Ureter (tissue), 1 donor: ENCODE measurements around the gene DNAAF5. TPM values are rescaled to one million over a fixed set of nuclear protein-coding genes. Genes with fewer than 3 reads are reported as not detected.
"Not testable (repeated sequence)": the region's sequence is repeated elsewhere in the genome, so short reads cannot be mapped to it uniquely, and the experiment has no call there.

Experiments
- DNase-seq: peaks from one replicate; pipeline ENCODE4 v3.0.0-alpha.2; 2020; ENCODE audit warnings: low spot score
- total RNA-seq: library from RNA; stranded (reverse); gene quantifications from one replicate; pipeline ENCODE4 v1.2.4, GENCODE V29; 2023
- donor health status: DM: yes; HTN: yes; CAD: no.

Gene DNAAF5
- total RNA-seq, 1 donor from 2014 or later, result 35.1 TPM

DNA sequence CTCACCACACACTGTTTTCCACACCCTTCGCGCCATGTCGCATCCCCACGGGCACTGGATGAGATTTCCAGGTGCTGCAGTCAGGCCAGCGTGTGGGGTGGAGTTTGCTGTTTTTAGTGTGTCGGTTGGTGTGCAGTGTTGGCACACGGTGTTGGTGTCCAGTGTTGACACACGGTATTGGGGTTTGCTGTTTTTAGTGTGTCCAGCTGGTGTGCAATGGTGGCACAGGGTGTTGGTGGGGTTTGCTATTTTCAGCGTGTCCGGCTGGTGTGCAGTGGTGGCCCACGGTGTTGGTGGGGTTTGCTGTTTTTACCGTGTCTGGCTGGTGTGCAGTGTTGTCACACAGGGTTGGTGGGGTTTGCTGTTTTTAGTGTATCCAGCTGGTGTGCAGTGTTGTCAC, 20.7 kb downstream of the DNAAF5 start:
- no peak for DNase-seq

GRCh38 chr7:748446-748845, 21.9 kb downstream of the DNAAF5 start:
- DNase-seq, result no peak

GRCh38 chr7:749140-749551, 22.6 kb downstream of the DNAAF5 start:
- DNase-seq, result no peak

DNA sequence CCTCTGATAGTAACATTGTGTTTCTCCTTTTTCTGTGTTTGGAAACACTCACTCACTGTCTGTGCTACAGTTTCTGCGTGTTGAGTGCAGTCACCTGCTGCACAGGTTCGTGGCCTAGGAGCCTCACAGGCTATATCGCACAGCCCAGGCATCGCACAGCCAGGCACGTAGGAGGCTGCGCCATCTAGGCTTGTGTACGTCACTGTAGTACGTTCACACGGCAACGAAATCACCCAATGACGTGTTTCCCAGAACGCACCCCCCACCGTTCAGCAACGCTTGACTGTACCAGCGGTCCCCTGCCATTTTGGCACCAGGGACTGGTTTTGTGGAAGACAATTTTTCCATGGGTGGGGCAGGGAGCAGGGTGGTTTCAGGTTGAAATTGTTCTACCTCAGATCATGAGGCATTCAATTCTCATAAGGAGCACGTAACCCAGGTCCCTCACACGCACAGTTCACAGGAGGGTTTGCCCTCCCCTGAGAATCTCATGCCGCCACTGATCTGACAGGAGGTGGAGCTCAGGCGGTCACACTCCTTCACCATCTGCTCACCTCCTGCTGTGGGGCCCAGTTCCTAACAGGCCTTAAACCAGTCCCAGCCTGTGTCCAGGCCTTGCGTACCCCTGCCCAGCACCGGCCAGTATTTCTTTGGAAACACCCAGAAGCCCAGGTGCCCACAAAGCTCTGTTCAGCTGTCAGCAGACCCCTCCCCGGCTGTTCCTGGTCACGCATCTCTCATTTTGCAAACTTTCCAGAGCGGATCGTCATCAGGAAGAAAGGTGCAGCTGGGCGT, 23.8 kb downstream of the DNAAF5 start:
- DNase-seq, result no peak

DNA sequence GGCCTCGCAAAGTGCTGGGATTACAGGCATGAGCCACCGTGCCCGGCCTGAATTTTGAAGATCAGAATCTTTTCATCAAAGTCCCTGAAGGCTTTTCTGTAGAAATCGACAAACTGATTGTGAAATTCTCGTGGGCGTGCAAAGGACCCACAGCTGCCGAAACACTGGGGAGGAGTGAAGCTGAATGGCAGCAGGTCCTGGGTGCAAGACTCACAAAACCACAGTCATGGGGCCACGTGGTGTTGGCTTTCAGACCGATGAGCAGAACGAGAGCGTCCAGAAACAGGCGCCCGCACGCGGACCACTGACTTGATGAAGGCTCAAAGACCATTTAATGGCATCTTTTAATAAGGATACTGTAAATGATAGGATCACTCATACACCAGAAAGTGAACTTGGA, 25.3 kb downstream of the DNAAF5 start:
- DNase-seq, result no peak

DNA sequence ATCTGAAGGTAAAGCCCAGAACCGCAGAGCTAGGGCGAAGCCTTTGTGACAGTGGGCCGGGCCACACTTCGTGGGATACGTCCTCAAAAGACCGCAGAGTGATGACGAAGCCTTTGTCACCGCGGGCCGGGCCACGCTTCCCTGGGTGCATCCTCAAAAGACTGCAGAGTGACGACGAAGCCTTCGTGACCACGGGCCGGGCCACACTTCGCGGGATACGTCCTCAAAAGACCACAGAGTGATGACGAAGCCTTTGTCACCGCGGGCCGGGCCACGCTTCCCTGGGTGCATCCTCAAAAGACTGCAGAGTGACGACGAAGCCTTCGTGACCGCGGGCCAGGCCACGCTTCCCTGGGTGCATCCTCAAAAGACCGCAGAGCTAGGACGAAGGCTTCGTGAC, 25.8 kb downstream of the DNAAF5 start:
- not testable (repeated sequence) for DNase-seq

DNA sequence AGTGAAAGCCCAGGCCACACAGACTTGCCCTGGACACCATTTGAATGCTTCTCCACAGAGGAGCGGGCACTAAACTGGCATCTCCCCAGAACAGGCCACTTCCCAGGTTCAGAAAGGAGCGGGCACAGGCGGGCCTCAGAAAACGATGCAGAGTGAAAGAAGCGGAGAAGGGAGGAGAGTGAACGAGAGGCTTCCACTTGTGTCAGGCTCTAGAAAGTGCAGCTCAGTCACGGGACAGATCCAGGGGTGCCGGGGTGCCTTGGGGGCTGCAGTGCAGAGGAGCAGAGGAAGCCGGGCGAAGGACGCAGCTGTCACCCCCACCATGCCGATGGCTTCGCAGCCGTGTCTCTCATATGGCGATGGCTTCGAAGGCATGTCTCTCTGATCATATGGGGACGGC, 26.7 kb downstream of the DNAAF5 start:
- no peak for DNase-seq

- DNase-seq, result no peak
Observed at GRCh38 chr7:754531-755412, 28.3 kb downstream of the DNAAF5 start.

GRCh38 chr7:755413-755805, 28.9 kb downstream of the DNAAF5 start:
- no peak for DNase-seq

- DNase-seq, result no peak
Observed at GRCh38 chr7:756231-756927, 29.9 kb downstream of the DNAAF5 start.

DNA sequence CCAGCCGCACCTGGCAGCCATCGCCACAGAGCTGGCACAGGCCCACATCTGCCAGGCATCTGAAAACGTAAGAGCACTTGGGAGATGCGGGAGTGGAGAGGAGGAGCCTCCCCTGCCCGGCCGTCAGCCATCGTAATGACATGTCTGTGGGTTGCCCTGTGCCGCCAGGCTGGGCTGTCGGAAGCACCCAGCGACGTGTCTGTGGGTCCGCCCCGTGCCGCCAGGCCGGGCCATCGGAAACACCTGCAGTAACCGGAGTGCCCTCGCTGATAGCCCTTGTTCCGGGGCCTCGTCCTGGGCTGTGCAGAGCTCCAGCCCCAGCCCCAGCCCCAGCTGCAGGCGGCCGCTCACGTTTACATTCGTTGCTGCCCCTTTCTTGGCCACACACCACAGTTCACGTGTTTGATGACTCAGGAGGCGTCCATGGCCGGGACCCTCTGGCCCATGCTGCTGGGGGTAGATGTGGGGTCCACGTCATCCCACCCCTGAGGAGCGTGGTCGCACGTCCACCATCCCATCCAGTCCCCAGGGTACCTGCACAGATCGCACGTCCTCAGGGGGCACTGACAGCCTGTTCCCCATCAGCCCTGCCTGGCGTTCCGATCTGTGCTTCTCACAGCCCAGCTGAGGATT, 30.5 kb downstream of the DNAAF5 start:
- no peak for DNase-seq

DNA sequence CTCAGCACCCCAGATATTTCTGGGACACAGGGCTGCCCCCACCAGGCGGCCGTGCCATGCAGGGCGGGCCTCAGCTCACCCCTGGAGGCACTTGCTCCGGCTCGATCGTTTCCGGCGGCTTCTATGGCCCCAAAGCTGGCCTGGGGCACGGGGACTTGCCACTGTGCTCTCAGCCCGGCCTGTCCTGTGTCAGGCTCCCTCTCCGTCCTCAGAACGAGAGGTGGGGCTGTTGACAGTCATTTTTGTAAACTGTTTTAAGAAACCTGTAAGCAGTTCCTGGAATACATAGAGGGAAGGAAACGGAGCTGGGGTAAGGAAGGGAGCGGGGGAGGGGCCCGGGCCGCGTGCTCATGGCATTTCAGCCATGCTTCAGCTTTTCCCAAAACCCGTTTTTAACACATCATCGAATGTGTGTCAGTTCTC, 31.3 kb downstream of the DNAAF5 start:
- DNase-seq, result no peak

DNA sequence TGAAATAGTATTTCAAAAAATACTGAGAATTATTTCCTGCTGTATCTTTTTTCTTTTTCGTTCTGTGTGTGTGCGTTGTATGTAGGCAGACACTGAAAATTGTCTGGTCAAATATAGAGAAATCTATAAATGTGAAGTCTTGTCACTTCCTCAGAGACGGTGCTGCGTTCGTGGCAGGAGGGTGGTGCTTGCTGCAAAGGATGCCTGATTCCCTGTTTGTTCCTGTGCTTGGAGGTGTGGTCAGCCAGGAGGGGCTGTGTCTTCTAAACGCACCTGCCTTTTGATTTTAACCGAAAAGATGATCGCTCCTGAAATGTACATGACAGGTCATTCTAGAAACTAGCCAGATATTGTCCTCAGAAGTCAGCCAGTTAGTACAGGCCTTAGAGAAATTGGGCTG, 33.1 kb downstream of the DNAAF5 start:
- no peak for DNase-seq

DNA sequence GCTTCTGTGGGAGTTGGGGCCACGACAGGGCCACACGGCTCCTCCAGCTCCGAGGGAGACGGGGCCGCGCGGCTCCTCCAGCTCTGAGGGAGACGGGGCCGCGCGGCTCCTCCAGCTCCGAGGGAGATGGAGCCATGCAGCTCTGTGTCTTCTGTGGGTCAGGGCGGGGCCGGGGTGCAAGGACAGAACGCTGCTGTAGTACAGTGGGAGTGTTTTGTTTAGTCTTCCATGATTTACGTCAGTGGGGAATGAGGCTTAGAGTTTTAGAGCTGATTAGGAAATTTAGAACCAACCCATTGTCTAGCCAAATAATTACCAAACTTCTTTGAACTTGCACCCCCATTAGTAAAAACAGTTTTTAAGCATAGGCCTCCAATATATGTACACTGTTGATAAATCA, 33.5 kb downstream of the DNAAF5 start:
- DNase-seq, result no peak

GRCh38 chr7:761101-761500, 34.6 kb downstream of the DNAAF5 start:
- DNase-seq, result no peak

DNA sequence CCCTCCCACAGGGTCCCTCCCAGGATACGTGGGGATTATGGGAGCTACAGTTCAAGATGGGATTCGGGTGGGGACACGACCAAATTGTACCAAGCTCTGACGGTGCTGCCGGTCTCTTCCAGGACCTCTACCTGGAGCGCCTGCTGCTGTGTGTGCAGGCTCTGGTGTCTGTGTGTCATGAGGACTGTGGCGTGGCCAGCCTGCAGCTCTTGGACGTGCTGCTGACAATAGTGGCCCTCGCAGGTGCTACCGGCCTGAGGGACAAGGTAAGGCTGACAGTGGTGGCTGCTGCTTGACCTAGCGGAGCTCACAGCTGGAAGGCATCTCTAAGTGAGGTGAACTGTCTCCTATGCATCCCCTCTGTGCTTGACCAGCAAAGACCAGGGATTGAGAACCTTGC, 35.1 kb downstream of the DNAAF5 start:
- DNase-seq, result no peak

GRCh38 chr7:762885-763284, 36.4 kb downstream of the DNAAF5 start:
- no peak for DNase-seq

DNA sequence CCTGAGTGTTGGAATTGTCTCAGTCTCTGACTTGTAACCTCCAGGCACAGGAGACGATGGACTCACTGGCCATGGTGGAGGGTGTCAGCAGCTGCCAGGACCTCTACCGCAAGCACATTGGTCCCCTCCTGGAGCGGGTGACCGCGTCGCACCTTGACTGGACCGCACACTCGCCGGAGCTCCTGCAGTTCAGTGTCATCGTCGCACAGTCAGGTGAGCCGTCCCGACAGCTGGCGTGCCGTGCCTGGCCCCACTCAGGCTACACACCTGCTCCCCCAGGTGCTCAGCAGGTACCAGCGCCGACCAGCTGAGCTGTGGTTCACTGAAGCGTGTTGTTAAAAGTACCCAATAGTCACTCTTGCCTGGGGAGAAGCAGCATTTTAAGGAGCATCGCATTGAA, 37.3 kb downstream of the DNAAF5 start:
- DNase-seq, result no peak

DNA sequence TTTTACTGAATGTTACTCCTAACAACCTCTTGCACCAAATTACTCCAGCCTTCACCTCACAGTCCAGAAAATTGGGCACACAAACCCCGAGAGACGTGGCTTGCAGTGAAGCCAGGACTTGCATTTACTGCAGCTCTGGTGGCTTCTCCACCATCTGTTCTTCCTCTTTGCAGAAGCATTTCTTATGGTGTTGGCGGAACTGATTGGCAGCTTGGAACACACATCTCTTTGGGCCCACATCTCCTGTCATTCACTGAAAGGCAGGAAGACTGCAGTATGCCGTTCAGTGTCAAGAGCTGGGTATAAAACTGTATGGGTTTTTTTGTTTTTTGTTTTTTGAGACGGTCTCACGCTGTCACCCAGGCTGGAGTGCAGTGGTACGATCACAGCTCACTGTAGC, 38.9 kb downstream of the DNAAF5 start:
- no peak for DNase-seq

GRCh38 chr7:767580-767940, 41.1 kb downstream of the DNAAF5 start:
- no peak for DNase-seq

DNA sequence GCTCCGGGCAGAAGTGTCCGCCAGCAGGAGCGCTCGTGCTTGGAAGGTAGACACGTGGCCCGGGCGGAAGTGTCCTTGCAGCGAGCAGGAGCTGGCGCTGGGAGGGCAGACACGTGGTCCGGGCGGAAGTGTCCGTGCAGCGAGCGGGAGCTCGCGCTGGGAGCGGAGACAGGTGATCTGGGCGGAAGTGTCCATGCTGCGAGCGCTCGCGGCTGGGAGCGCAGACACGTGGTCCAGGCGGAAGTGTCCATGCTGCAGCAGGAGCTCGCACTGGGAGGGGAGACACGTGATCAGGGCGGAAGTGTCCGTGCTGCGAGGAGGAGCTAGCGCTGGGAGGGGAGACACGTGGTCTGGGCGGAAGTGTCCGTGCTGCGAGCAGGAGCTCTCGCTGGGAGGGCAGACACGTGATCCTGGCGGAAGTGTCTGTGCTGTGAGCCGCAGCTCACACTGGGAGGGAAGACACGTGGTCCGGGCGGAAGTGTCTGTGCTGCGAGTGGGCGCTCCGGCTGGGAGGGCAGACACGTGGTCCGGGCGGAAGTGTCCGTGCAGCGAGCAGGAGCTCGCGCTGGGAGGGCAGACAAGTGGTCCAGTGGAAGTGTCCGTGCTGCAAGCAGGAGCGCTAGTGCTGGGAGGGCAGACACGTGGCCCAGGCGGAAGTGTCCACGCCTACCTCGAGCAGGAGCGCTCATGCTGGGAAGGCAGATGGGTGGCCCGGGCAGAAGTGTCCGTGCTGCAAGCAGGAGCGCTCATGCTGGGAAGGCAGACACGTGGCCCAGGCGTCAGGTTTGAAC, 41.6 kb downstream of the DNAAF5 start:
- DNase-seq, result no peak
